ENCODE data around the gene MYRIP.

MYRIP gene

DNA sequence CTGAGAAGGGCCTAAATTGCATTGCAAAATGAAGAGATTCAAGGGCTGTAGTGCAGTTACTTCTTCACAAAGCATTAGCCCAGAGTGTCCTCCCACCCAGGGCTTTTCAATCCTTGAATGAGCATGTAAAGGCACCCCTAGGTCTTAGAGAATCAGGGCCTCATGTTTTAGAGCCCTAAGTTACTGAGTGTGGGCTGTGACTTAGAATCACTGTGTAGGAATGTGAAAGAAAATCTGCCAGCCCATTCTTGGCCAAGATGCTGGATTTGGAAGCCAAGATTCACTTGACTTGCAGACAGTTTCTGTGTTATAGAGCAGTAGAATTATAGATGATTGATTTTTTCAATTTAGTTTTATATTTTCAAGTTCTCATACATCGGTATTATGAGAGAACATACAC, 153.2 kb downstream of the MYRIP start:
- Histone ChIP-seq H3K27me3 (peaks cover 35% of the 10 kb centered on the region), H3K4me1 (ENCODE audit: control insufficient read depth in 1 of 2, insufficient read depth in 1 of 2, low read depth in 1 of 2, low read length in 1 of 2) (no peaks in the 10 kb centered on the region), H3K27ac (no peak overlapping the region), H3K9me3 (no peaks in the 10 kb centered on the region), H3K36me3 (no peaks in the 10 kb centered on the region), H3K4me3 (ENCODE audit: low read depth in 1 of 2, low read length in 1 of 2) (no peak overlapping the region)
- TF ChIP-seq, protein P1, sequence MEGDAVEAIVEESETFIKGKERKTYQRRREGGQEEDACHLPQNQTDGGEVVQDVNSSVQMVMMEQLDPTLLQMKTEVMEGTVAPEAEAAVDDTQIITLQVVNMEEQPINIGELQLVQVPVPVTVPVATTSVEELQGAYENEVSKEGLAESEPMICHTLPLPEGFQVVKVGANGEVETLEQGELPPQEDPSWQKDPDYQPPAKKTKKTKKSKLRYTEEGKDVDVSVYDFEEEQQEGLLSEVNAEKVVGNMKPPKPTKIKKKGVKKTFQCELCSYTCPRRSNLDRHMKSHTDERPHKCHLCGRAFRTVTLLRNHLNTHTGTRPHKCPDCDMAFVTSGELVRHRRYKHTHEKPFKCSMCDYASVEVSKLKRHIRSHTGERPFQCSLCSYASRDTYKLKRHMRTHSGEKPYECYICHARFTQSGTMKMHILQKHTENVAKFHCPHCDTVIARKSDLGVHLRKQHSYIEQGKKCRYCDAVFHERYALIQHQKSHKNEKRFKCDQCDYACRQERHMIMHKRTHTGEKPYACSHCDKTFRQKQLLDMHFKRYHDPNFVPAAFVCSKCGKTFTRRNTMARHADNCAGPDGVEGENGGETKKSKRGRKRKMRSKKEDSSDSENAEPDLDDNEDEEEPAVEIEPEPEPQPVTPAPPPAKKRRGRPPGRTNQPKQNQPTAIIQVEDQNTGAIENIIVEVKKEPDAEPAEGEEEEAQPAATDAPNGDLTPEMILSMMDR (IDR thresholded peaks at IDR 0.05) = no peak

DNA sequence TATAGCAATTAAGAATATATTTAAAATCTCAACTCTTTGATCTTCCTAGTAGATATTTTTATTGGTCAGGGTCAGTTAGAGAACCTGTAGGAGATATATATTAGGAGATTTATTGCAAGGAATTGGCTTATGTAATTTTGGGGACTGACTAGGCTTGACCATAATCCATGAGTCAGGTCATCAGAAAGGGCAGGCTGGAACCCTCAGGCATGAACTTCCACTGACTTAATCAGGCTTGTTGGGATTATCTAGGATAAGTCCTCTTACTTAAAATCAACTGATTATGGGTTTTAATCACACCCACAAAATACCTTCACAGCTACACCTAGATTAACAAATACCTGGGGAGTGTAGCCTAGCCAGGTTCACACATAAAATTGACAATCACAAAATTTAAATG, 156.1 kb downstream of the MYRIP start:
- Histone ChIP-seq H3K9me3 (no peaks in the 10 kb centered on the region), H3K36me3 (no peaks in the 10 kb centered on the region), H3K27me3 (peaks cover 26% of the 10 kb centered on the region), H3K4me3 (ENCODE audit: low read depth in 1 of 2, low read length in 1 of 2) (no peak overlapping the region), H3K4me1 (ENCODE audit: control insufficient read depth in 1 of 2, insufficient read depth in 1 of 2, low read depth in 1 of 2, low read length in 1 of 2) (no peaks in the 10 kb centered on the region), H3K27ac (no peak overlapping the region)
- TF ChIP-seq, protein P1 (IDR thresholded peaks at IDR 0.05) = no peak

DNA sequence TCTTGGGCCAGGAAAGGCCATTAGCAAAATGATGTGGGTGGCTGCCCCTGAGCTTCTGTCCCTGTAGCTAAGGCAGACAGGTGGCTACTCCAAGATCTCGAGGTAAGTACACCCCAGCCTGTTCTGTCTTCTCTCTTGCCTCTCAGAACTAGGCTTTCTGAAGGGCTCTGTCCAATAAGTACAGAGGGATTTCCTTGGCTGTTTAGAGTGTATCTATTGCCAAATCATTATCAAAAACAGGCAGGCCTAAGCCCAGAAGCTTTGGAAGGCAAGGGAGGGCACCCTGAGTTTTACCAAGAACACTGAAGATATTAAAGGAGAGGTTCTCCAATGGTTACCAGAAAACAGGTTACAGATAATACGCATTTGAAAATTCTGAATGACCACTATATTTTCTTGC, 156.6 kb downstream of the MYRIP start:
- H3K27ac ChIP-seq = no peak overlapping the region
- no peaks in the 10 kb centered on the region for H3K9me3 ChIP-seq
- H3K4me1 ChIP-seq (ENCODE audit: control insufficient read depth in 1 of 2, insufficient read depth in 1 of 2, low read depth in 1 of 2, low read length in 1 of 2) = no peaks in the 10 kb centered on the region
- no peaks in the 10 kb centered on the region for H3K36me3 ChIP-seq
- peaks cover 21% of the 10 kb centered on the region for H3K27me3 ChIP-seq
- no peak overlapping the region for H3K4me3 ChIP-seq (ENCODE audit: low read depth in 1 of 2, low read length in 1 of 2)
- TF ChIP-seq, protein P1 (IDR thresholded peaks at IDR 0.05) = no peak

DNA sequence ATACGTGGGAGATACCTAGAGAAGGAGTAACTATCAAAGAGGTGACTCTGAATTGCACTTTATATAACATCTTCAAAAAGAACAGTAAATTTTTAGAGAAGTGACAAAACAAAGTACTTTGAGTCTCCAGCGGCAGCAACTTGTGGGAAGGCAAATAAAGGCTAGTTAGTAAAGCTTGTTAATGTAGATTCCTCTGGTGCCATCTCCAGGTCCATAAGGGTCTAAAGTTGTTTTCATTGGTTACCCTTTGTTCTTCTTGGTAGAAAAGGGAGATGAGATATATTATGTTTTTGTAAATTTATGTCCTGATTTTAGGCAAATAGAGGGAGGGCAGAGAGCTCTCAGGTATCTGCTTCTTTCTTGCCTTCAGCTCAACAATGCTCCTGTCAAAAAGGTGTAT, 161.6 kb downstream of the MYRIP start:
- Histone ChIP-seq H3K4me3 (ENCODE audit: low read depth in 1 of 2, low read length in 1 of 2) (no peak overlapping the region), H3K9me3 (no peaks in the 10 kb centered on the region), H3K27ac (no peak overlapping the region), H3K36me3 (no peaks in the 10 kb centered on the region), H3K4me1 (ENCODE audit: control insufficient read depth in 1 of 2, insufficient read depth in 1 of 2, low read depth in 1 of 2, low read length in 1 of 2) (no peaks in the 10 kb centered on the region), H3K27me3 (no peaks in the 10 kb centered on the region)
- TF ChIP-seq, protein P1 (IDR thresholded peaks at IDR 0.05) = no peak

DNA sequence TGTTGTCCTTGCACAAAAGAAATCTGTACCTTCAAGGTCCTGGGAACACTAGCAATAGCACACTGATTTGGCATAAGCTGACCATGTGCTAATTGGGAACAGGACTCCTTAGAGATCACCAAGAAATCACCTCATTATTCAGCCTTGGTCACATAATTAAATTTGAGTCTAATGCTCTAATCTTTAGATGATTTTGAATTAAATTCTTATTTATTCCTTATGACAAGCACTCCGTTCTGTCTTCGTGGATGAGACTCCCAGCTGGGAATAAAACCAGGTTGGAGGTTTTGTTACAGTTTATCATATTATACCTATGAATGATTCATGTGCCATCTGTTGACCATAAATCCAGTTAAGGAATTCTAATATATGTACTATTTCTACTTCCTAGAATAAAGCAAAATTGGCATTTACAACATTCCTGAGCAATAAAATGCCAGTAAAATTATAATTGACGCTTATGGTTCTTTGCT, 162.2 kb downstream of the MYRIP start:
- TF ChIP-seq, protein P1 (IDR thresholded peaks at IDR 0.05) = no peak
- H3K4me1 ChIP-seq (ENCODE audit: control insufficient read depth in 1 of 2, insufficient read depth in 1 of 2, low read depth in 1 of 2, low read length in 1 of 2) = no peaks in the 10 kb centered on the region
- H3K9me3 ChIP-seq = no peaks in the 10 kb centered on the region
- no peak overlapping the region for H3K27ac ChIP-seq
- H3K4me3 ChIP-seq (ENCODE audit: low read depth in 1 of 2, low read length in 1 of 2) = no peak overlapping the region
- no peaks in the 10 kb centered on the region for H3K27me3 ChIP-seq
- no peaks in the 10 kb centered on the region for H3K36me3 ChIP-seq

DNA sequence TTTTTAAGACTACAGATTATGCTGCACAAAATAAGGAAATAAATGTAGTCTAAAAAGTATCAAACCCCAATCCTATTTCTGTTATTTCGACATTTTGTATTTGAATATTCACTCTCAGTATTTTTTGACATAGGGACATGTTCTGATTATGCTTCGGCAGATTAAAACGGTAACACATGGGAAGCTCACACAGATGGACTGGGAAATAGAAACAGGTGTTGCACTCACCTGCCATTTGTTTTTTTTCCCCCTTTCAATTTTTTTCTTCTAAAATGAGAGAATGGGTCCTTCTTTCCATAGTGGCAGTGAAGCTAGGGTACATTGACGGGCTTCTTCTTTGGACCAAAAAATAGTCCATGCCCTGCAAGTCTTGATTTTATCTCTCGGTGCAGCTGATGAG, 163.1 kb downstream of the MYRIP start:
- Histone ChIP-seq H3K27me3 (no peaks in the 10 kb centered on the region), H3K9me3 (no peaks in the 10 kb centered on the region), H3K4me1 (ENCODE audit: control insufficient read depth in 1 of 2, insufficient read depth in 1 of 2, low read depth in 1 of 2, low read length in 1 of 2) (no peaks in the 10 kb centered on the region), H3K36me3 (no peaks in the 10 kb centered on the region), H3K4me3 (ENCODE audit: low read depth in 1 of 2, low read length in 1 of 2) (no peak overlapping the region), H3K27ac (no peak overlapping the region)
- TF ChIP-seq, protein P1 (IDR thresholded peaks at IDR 0.05) = no peak
